EH (cell line): ENCODE data around the gene CTAGE6.
"Not testable (repeated sequence)": the region's sequence is repeated elsewhere in the genome, so short reads cannot be mapped to it uniquely, and the experiment has no call there.

ENCODE experiments used
- DNase-seq: peaks from one replicate; pipeline ENCODE4 v3.0.0-alpha.2; 2015; ENCODE audit warnings: low read depth

Gene CTAGE6

GRCh38 chr7:143714581-143715454, 42.7 kb downstream of the CTAGE6 start:
- not testable (repeated sequence) for DNase-seq

GRCh38 chr7:143712381-143712780, 45.1 kb downstream of the CTAGE6 start:
- DNase-seq = not testable (repeated sequence)

GRCh38 chr7:143711727-143712324, 45.7 kb downstream of the CTAGE6 start:
- DNase-seq = not testable (repeated sequence)

- not testable (repeated sequence) for DNase-seq
These were observed 47.6 kb downstream of the CTAGE6 start for GRCh38 chr7:143709895-143710294.
